ENCODE data around the gene PRKCZ.

GRCh38 chr1:2184934-2185333 lies 134.7 kb downstream of the PRKCZ start:
- TF ChIP-seq TAF1 (IDR thresholded peaks at IDR 0.05; ENCODE audit: borderline replicate concordance, insufficient read depth, low read length) (no peak), REST (IDR thresholded peaks at IDR 0.05; ENCODE audit: insufficient read depth in 1 of 2, low read depth in 2 of 2, low read length in 2 of 2) (no peak), POLR2AphosphoS5 (IDR thresholded peaks at IDR 0.05; ENCODE audit: low read depth, low read length) (no peak), SIN3A (IDR thresholded peaks at IDR 0.05; ENCODE audit: borderline replicate concordance, insufficient read depth, low read length) (no peak)

Measured in PFSK-1 (cell line).